GM18858 (cell line): Measurements from ENCODE around the gene SRGAP2.
A peak's percentile ranks its signal among the peaks of the same experiment; 100 is the strongest.
"Not testable (repeated sequence)": the region's sequence is repeated elsewhere in the genome, so short reads cannot be mapped to it uniquely, and the experiment has no call there.

Experiments
- ATAC-seq: cut with Tn5 transposase; IDR thresholded peaks from one replicate; pipeline ENCODE4 v1.9.1; 2021; ENCODE audit not compliant: unreplicated experiment

The SRGAP2 gene

GRCh38 chr1:206246129-206246886 is 43.0 kb downstream of the SRGAP2 start:
- not testable (repeated sequence) for ATAC-seq

- peak; percentile 58 for ATAC-seq
Measured at GRCh38 chr1:206250953-206251681, 47.8 kb downstream of the SRGAP2 start.

- not testable (repeated sequence) for ATAC-seq
Measured at GRCh38 chr1:206252680-206253335, 49.5 kb downstream of the SRGAP2 start.
